ENCODE measurements around the gene CBL.

DNA sequence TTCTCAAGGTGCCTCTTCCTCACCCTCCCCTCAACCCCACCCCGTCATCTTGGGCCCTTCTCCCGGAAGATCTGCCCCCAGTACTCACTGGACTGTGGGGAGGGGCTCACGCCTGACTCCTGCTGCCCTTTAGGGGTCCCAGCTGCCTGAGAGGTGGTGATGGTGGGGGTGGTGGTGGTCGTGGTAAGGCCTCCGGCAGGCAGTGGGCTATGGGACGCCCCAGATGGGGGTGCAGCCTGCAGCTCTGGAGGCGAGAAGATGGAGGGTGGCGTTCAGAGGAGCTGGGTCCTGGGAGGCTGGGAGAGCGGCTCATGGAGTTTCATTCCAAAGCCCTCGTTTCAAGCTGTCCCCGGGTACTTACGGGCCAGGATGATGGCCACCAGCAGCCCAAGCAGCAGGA, 139.5 kb downstream of the CBL start:
- TF ChIP-seq, protein P1, sequence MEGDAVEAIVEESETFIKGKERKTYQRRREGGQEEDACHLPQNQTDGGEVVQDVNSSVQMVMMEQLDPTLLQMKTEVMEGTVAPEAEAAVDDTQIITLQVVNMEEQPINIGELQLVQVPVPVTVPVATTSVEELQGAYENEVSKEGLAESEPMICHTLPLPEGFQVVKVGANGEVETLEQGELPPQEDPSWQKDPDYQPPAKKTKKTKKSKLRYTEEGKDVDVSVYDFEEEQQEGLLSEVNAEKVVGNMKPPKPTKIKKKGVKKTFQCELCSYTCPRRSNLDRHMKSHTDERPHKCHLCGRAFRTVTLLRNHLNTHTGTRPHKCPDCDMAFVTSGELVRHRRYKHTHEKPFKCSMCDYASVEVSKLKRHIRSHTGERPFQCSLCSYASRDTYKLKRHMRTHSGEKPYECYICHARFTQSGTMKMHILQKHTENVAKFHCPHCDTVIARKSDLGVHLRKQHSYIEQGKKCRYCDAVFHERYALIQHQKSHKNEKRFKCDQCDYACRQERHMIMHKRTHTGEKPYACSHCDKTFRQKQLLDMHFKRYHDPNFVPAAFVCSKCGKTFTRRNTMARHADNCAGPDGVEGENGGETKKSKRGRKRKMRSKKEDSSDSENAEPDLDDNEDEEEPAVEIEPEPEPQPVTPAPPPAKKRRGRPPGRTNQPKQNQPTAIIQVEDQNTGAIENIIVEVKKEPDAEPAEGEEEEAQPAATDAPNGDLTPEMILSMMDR (conservative IDR thresholded peaks at IDR 0.05) = no peak
- TF ChIP-seq ZFX (IDR thresholded peaks at IDR 0.05) = no peak
